Cortex of kidney (tissue), 1 donor: ENCODE measurements around the gene FKBP14.
A peak's percentile ranks its signal among the peaks of the same experiment; 100 is the strongest.
"Not testable (repeated sequence)": the region's sequence is repeated elsewhere in the genome, so short reads cannot be mapped to it uniquely, and the experiment has no call there.

ENCODE experiments used
- DNase-seq: peaks from one replicate; lab custom pipeline; 2025; lab: John Stamatoyannopoulos, UW

FKBP14 gene, protein sequence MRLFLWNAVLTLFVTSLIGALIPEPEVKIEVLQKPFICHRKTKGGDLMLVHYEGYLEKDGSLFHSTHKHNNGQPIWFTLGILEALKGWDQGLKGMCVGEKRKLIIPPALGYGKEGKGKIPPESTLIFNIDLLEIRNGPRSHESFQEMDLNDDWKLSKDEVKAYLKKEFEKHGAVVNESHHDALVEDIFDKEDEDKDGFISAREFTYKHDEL

DNA sequence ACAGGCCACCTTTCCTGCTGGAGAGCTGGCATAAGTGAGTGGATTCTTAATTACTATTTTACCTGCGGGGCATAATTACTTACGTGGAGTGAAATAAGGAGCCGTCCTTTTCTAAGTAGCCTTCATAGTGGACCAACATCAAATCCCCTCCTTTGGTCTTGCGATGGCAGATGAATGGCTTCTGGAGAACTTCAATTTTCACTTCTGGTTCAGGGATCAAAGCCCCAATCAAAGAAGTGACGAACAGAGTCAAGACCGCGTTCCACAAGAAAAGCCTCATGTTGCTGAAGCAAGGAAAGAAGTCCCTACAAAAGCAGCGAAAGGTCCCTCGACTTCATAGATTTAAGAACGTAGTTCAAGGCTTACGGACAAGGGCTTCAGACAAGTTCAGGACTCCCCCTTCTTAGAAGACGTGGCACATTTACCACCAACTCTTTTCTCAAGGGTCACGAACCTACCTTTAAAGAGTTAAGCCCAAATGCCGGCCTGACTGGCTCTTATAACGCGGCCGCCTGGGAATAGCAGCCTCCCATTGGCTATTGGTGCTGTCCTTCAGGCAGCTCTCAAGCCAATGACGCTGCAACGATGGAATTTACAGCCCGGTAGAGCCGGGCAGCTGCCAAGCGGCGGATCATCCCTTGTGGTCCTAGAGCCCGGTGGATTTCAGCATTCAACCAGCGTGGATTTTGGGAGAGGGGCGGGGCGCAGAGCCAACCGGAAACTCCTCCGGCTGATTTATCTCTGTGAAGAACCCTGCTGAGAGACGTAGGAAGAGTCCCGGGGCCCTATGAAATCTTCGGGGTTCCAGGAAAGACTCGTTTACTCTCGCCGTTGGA is at the start of gene FKBP14:
Gene FKBP14 (minus strand): TSS at position 474 of the 836 bp plus-strand sequence. CDS start 194 bp downstream, at position 280.
- DNase-seq, result peak; percentile 12

GRCh38 chr7:30074422-30075030 is 48.0 kb upstream of the FKBP14 start:
- DNase-seq, result no peak

GRCh38 chr7:30072735-30073134 is 46.2 kb upstream of the FKBP14 start:
- DNase-seq, result no peak

DNA sequence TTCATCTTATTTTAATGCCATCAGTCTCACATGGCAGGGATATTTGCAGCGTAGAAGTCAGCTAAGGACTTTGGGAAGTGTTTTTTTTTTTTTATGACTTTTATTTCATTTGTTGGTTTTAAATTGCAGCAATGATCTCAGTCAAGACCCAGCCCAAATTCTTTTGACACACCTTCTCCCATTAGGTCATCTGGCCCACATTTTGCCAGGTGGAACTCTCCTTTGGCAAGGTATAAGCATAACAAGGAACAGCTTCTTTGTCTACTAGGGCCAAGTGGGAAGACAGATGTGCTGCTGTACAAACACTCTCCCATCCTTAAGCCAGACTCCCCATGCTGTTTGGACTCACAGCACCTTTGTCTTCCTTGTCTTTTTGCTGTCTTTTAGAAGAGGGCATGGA is 43.5 kb upstream of the FKBP14 start:
- DNase-seq, result no peak

GRCh38 chr7:30069096-30069867 is 42.8 kb upstream of the FKBP14 start:
- no peak for DNase-seq

DNA sequence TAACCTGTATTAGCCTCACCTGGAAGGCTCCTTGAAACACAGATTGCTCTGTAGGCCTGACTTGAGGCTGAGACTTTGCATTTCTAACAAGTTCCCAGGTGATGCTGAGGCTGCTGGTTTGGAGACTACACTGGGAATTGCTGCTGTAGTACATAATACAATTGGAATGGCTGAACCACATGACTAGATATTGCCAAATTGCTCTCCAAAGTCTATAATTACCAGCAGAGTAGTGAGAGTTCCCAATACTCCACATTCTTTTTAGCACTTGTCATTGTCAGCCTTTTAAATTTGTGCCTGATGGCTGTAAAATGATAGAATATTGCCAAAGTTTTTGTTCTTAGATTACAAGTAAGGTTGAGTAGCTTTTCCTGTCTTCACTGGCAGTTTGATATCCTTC is 41.6 kb upstream of the FKBP14 start:
- no peak for DNase-seq

DNA sequence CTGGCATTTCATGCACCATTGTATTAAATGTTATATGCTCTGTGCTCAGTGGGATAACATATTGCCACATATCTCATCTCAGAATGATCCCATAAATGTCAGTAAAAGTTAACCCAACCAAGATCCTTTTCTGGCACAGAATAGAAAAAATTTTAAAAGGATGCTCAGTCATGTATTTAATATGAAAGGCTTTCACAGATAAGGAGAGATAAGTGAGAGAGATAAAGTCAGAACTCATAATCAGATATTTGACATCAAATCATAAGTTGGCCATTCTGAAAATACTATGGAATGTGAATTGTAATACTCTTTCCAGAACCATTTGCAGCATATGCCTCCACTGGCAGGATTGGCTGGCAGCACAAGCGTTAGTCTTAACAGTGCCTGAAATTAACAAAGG is 40.2 kb upstream of the FKBP14 start:
- no peak for DNase-seq

- DNase-seq, result no peak
Measured at GRCh38 chr7:30065746-30066145, 39.2 kb upstream of the FKBP14 start.

GRCh38 chr7:30062587-30062986 is 36.1 kb upstream of the FKBP14 start:
- no peak for DNase-seq

GRCh38 chr7:30061786-30062185 is 35.3 kb upstream of the FKBP14 start:
- DNase-seq, result not testable (repeated sequence)

GRCh38 chr7:30057741-30058140 is 31.2 kb upstream of the FKBP14 start:
- DNase-seq, result no peak

- no peak for DNase-seq
Measured at GRCh38 chr7:30053068-30053467, 26.6 kb upstream of the FKBP14 start.

- DNase-seq, result no peak
Measured at GRCh38 chr7:30049173-30049572, 22.7 kb upstream of the FKBP14 start.

DNA sequence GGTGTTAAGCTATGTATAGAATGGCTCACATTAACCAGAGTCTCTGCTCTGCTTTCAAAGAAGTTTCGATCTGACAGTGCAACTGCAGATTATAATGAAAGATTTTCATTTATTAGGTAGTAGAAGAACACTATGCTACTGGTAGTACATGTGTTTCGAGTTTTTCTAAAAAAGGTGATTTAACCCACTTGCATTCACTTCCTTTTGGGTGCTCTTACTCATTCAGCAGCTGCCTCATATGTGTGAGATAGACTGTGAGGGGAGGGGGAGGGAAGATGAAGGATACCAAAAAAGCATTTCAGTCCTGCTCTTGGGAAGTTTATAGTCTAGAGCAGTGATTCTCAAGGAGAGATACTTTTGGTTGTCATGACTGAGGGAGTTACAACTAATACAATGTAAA is 22.1 kb upstream of the FKBP14 start:
- no peak for DNase-seq

DNA sequence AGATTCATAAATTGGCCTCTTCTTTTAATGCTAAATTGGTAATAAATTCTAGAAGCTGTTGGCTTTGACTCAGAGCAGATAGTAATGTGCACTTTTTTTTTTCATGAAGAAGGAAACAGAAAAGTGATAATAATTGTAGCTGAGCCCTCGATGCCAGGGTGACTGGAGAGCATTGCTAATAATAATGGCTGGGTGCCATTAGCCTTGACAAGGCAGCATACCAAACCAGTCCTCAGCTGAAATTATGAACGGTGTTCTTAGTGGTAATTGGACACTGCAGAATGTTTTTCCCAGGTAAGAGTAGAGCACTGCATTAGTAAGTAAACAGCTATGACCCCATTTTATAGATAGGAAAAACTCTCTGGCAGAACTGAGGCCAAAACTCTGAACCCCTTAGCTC is 20.6 kb upstream of the FKBP14 start:
- no peak for DNase-seq

DNA sequence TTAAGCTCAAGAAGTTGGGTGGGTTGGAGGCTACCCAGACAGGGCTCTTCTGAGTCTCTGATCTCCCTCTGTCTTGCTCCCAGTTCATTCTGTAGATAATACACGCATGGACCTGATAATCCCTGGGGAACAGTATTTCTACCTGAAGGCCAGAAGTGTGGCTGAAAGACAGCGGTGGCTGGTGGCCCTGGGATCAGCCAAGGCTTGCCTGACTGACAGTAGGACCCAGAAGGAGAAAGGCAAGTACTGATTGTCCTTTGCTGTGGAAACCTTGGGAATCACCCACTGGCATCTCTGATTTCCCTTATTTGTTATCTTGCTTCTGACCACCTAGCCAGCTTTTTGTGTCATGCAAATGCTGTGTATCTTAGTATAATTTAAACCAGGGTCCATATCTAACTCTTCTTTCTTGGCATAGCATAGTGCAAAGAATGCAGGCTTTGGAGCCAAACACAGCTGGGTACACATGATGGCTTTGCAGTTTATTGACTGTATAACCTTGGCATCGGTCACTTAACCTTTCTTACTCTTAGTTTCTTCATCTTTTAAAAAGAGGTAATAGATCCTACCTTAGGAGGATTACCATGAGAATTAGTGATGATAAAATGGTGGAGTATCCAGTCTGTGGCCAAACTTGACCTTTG is 19.7 kb upstream of the FKBP14 start:
- DNase-seq, result no peak

- no peak for DNase-seq
Measured at GRCh38 chr7:30041526-30042269, 15.2 kb upstream of the FKBP14 start.

DNA sequence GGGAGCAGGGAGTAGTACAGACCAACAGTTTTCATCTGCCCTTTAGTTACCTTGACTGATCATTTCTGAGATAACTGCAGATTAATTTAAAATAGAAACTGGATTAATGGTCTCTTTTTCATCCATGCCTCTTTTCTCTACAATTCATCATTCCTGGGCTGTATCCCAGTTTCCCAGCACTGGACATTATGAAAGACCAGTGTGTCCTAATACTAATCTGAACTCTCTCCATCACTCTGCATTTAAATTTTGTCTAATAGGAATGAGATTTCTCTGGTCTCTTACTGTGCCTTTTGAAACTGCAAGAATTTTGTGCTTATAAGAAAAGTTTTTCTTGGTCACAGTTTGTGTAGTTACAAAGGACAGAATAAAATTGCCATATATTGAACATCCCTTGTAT is 14.4 kb upstream of the FKBP14 start:
- DNase-seq, result no peak

GRCh38 chr7:30038196-30038980 is 11.9 kb upstream of the FKBP14 start:
- no peak for DNase-seq

- no peak for DNase-seq
Measured at GRCh38 chr7:30036220-30036619, 9.7 kb upstream of the FKBP14 start.
